NT2/D1 (cell line): ENCODE measurements around the gene SYT1.

Experiments
- SUZ12 ChIP-seq: IDR thresholded peaks from 2 replicates; pipeline ENCODE4 v1.6.1; 2011; ENCODE audit not compliant: insufficient read length, insufficient read depth; ENCODE audit errors: extremely low read depth
- YY1 ChIP-seq: IDR thresholded peaks from 2 replicates; pipeline ENCODE4 v1.6.1; 2011; ENCODE audit not compliant: insufficient read length, insufficient read depth
- ZNF274 ChIP-seq: IDR thresholded peaks from 2 replicates; pipeline ENCODE4 v1.6.1; 2011; ENCODE audit warnings: mild to moderate bottlenecking, low read depth, low read length

- no peak for TF ChIP-seq ZNF274
- no peak for TF ChIP-seq SUZ12
- TF ChIP-seq YY1, result no peak
These were observed 579.5 kb downstream of the SYT1 start for GRCh38 chr12:79444089-79444488.
